Measurements from ENCODE around the gene AQP12B.

DNA sequence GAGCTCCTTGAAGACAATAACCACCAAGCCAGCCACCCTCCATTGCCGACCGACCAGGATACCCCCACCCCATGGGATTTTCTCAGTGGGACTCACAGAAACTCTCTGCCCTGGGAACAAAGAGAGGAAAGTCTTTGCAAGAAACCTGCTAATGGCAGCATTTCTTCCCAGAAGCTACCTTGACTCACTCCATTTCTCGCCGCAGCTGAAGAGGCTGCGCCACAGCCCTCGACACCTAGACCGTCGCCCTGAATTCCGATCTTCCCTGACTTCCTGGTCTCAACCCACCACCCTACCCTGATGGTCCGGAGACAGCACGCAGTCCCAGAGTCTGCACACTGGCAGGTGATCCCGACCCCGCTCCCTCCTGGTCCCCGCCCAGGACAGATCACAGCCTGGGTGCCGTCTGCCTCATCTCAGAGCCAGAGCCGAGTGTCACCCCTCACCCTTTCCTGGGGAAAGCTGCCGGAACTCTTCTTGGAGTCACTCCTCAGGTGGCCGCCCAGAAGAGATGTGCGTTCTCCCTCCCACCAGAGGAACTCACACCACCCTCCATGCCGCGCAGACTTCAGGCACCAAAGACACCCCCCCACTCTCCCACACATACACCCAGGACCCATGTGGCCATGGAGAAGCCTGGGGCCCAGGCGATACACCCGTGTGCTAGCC lies 33.6 kb upstream of the AQP12B start:
- TF ChIP-seq RNF2 (conservative IDR thresholded peaks at IDR 0.05; ENCODE audit: low read depth) (no peak), EP300 (IDR thresholded peaks at IDR 0.05; ENCODE audit: low read depth in 2 of 2, low read length in 2 of 2) (no peak), EP300 (CRISPR knock-in tag; IDR thresholded peaks at IDR 0.05; ENCODE audit: borderline replicate concordance) (no peak), NRL (CRISPR knock-in tag; IDR thresholded peaks at IDR 0.05; ENCODE audit: borderline replicate concordance) (no peak), AHR (CRISPR knock-in tag; IDR thresholded peaks at IDR 0.05) (no peak), SIN3A (IDR thresholded peaks at IDR 0.05; ENCODE audit: borderline replicate concordance, low read depth, low read length) (no peak), YY1 (IDR thresholded peaks at IDR 0.05; ENCODE audit: insufficient read depth, insufficient replicate concordance, low read depth, low read length) (no peak), SUZ12 (IDR thresholded peaks at IDR 0.05; ENCODE audit: low read depth, low read length) (no peak), POGZ (CRISPR knock-in tag; IDR thresholded peaks at IDR 0.05) (no peak), ZNF12 (CRISPR knock-in tag; IDR thresholded peaks at IDR 0.05) (no peak), ZBTB7A (CRISPR knock-in tag; IDR thresholded peaks at IDR 0.05) (no peak)
- TF ChIP-seq, protein P1, sequence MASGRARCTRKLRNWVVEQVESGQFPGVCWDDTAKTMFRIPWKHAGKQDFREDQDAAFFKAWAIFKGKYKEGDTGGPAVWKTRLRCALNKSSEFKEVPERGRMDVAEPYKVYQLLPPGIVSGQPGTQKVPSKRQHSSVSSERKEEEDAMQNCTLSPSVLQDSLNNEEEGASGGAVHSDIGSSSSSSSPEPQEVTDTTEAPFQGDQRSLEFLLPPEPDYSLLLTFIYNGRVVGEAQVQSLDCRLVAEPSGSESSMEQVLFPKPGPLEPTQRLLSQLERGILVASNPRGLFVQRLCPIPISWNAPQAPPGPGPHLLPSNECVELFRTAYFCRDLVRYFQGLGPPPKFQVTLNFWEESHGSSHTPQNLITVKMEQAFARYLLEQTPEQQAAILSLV (CRISPR knock-in tag; IDR thresholded peaks at IDR 0.05; ENCODE audit: borderline replicate concordance), result no peak
- TF ChIP-seq, protein P2, sequence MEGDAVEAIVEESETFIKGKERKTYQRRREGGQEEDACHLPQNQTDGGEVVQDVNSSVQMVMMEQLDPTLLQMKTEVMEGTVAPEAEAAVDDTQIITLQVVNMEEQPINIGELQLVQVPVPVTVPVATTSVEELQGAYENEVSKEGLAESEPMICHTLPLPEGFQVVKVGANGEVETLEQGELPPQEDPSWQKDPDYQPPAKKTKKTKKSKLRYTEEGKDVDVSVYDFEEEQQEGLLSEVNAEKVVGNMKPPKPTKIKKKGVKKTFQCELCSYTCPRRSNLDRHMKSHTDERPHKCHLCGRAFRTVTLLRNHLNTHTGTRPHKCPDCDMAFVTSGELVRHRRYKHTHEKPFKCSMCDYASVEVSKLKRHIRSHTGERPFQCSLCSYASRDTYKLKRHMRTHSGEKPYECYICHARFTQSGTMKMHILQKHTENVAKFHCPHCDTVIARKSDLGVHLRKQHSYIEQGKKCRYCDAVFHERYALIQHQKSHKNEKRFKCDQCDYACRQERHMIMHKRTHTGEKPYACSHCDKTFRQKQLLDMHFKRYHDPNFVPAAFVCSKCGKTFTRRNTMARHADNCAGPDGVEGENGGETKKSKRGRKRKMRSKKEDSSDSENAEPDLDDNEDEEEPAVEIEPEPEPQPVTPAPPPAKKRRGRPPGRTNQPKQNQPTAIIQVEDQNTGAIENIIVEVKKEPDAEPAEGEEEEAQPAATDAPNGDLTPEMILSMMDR (CRISPR knock-in tag; IDR thresholded peaks at IDR 0.05), result no peak

All from HepG2 (cell line).